RPMI7951 (cell line): ENCODE results near the gene TEX26. TPM values are rescaled to one million over a fixed set of nuclear protein-coding genes. Genes with fewer than 3 reads are reported as not detected.

Experiments
- DNase-seq: peaks from one replicate; pipeline ENCODE4 v3.0.0-alpha.2; 2012; ENCODE audit warnings: low read depth
- total RNA-seq: library from RNA; depleted of rRNA; stranded (reverse); fragments of >200 nt; shearing (Covaris generic); gene quantifications from 2 replicates; pipeline ENCODE4 v1.2.3, GENCODE V29; 2014

Gene TEX26
- total RNA-seq, 1 experiment from 2014 or later, result not detected

DNA sequence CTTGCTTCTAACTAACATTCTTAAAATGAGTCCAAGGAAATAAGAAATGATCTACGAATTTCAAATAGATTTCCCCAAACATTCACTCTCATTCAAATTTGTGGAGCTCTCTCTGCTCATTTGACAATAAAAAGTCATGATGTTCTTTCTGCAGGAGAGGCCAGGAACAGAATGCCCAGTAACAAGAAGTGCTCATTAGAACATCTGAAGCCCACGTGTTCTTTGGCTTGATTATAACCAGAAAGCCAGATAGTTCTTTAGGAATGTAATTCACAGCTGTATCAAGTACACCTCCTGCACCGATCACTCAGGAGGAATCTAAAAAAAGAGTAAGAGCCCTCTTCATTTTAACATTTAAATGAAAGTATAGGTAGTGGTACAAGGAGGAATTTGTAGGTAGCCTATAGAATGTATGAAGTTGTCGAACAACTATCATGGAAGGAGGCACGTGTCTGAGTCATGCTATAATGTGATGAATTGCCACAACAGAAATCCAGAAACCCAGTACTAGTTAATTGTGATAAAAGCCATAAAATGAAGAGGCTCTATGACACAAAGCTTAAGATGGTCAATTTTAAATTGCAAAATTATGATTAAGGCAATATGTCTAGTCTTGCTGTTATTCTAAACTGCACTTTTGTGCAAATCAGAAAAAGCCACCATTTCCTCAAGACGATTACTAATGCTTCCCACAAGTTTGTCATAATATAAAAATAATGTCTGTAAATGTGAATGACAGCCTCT is 13.6 kb upstream of the TEX26 start:
- no peak for DNase-seq

DNA sequence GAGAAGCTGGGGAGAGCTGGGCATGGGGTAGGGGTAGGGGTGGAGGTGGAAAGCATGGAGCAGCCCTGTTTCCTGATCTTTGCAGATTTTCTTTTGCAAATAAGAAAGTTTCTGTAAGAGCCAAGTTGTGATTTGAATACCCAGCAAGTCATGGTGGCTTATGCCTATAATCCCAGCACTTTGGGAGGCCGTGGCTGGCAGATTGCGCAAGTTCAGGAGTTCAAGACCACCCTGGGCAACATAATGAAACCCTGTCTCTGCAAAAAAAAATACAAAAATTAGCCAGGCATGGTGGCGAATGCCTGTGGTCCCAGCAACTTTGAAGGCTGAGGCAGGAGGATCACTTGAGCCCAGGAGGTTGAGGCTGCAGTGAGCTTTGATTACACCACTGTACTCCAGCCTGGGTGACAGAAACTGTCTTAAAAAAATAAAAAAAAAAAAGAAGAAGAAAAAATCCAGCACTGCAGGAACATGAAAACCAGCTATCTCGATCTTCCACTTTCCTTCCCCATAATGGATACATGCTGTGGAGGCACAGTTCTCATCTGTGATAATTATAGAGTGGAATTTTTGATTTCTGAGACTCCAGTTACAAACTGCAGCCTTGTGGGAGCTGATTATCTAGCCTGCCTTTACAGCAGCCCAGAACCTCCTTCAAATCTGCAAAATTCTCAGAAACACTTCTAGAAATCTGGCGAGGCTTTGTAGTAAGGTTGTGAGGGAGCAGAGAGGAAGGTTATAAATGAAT is 12.1 kb upstream of the TEX26 start:
- no peak for DNase-seq

DNA sequence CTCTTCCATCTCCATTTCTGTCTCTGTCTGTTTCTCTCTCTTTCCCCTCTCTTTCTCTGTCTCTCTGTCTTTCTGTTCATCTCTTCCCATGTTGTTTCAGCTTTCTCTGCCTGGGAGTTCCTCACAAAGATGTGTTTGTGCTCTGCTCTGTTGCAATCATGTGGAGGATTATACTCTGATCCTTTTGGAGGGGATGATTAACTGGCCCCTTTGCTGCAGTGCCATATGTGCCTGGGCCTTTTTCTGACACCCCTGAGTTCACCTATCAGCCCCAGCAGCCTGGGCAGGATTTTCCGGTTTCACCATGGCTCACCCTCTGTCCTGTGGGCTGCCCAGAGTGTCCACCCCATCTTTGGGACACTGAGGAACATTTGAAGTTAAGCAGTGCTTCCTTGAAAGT is 9.0 kb upstream of the TEX26 start:
- DNase-seq, result no peak

DNA sequence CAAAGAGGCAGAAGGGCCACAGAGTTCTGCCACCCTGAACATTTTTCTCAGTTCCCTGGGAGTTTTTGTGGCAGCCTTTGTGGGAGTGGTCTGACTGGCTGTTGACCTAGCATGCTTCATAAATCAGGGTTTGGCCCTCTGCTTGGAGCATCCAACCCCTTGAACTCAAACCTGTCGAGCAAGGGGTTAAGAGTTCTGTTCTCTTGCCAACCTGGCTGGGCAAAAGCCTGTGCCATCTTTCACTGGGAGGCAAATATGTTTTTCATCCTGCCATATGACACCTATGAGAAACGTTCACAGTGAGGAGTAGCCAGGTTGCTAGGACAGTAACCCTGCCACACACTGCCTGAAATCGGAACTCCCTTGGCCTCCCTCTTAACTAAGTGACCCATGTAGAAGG is 7.7 kb upstream of the TEX26 start:
- DNase-seq, result no peak

DNA sequence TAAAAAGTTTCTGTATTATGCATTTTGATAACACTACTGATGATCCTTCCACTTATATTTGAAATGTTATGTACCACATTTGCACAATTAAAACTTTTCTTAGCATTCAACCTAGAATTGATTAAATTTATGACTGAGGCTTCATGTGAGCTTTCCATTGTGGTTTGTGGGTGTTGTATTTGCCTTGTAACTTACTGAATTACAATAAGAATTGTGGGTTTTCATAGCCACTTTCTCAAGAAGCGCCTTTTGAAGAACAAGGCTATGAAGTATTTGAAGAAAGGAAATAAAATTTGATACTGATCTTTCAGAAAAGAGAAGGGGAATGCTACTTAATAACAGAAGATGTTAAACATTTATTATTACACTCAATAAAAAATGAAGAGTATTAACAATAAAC is 7.0 kb upstream of the TEX26 start:
- DNase-seq, result no peak

DNA sequence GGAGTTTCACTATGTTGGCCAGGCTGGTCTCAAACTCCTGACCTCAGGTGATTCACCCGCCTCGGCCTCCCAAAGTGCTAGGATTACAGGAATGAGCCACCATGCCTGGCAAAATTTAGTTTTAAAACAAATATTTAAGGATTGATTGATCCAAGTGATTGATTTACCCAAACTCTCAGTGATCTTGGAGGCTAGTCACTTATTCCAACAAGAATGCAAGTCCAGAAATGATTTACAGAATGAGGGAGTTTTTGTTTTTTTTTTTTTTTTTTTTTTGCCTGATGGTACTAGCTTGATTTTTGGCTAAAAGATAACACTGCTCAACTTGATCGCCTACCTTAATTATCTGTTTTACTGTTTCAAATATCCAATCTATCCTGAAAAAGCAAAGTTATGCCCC is 5.7 kb upstream of the TEX26 start:
- DNase-seq, result no peak

DNA sequence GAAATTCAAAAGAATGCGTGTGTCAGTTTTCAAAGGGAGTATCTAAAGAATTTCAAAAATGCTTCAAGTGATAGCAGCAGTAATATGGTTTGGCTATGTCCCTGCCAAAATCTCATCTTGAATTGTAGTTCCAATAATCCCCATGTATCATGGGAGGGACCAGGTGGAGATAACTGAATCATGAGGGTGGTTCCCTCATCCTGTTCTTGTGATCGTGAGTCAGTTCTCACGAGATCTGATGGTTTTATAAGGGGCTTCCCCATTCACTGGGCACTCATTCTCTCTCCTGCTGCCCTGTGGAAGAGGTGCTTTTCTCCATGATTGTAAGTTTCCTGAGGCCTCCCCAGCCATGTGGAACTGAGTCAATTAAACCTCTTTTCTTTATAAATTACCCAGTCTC is 5.3 kb upstream of the TEX26 start:
- peak; percentile 23 for DNase-seq

DNA sequence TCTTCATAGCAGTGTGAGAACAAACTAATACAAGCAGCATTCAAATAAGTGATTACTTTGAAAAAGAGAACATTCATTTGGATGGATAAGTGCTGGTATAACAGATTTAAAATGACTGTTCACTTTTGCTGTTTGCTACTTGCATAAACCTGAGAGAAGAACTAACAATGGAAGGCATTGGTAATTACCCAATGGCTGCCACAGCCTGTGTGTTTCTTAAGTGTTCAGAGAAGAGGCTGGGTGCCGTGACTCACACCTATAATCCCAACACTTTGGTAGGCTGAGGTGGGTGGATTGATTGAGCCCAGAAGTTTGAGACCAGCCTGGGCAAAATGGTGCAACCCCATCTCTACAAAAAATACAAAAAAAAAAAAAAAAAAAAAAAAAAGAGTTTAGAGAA is 4.9 kb upstream of the TEX26 start:
- no peak for DNase-seq

DNA sequence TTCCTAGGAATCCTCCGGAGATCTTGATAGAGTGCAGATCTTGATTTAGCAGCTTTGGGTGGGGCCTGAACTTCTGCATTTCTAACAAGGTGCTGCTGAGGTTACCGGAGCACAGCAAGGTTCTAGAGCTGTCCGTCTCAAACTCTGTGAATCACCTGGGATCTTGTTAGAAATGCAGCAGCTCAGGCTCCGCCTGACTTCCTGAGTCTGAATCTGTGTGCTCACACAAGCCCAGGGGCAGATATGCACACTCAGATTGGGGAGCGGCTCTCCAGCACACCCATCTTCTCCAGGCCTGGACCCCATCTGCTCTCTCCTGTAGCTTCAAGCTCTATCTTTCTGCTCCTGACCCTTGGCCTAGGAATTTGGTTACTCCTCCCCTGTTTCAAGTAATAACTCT is 3.5 kb upstream of the TEX26 start:
- DNase-seq, result no peak

DNA sequence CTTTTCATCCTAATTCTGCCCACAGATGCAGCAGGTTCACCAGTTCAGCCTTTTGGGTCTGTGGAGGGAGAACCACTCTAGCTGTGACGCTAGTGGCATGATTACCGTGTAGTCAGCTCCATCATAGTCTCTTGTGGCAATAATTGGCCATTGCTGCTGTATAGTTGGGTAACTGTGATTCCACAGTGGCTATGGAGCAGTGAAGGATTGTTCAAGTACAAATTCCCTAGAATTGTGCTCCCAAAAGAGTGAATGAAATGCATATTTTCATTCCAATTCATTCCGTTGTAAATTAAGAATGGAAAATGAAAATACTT is 856 bp downstream of the TEX26 start:
- no peak for DNase-seq

DNA sequence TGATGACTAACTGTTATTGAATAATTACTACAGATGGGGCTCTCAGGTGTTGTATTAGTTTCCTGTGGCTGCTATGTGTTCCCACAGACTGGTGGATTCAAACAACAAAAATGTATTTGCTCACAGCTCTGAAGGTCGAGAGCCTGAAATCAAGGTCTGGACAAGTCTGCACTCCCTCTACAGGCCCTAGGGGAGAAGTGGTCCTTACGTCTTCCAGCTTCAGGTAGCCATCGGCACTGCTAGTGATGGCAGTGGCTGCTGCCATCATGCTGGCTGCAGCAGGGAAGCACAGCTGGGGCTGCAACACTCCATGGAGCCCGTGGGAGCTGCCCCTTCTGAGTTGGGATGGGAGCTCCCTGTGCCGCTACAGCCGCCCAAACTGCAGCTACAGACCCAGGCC is 1.9 kb downstream of the TEX26 start:
- peak; percentile 9 for DNase-seq

DNA sequence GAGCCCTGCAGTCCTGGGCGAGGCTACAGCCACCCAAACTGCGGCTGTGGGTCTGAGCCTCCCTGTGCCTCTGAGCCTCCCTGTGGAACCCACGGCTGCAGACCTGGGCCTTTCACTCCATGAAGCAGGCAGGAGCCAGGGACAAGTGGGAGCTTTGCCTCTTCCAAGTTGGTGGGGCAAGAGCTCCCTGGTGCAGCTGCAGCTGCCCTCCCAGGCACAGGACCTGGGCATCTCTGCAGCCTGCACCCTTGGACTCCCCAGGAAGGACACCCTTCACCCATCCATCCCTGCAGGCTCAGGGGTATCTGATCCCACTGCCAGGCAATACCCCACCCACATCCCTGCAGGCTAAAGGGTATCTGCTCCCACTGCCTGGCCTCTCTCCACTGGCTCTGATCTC is 2.3 kb downstream of the TEX26 start:
- no peak for DNase-seq

DNA sequence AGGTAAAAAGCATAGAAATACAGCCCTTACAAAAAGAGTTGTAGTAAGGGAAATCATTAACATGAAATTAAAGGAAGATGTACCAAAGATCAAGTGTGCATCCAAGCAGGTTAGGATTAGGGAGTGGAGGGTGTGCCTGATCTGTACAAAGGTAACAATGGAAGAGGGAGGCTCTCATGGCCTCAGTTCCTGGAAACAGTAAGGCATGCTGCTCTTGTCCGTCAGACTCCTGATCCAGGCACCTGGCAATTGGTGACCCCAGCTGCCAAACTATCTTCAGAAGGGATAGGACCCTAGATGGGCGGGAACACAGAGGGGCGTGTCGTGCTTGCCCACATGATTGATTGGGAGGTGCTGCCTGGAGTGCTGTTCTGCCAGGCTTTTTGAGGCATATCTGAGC is 4.5 kb downstream of the TEX26 start:
- DNase-seq, result no peak

DNA sequence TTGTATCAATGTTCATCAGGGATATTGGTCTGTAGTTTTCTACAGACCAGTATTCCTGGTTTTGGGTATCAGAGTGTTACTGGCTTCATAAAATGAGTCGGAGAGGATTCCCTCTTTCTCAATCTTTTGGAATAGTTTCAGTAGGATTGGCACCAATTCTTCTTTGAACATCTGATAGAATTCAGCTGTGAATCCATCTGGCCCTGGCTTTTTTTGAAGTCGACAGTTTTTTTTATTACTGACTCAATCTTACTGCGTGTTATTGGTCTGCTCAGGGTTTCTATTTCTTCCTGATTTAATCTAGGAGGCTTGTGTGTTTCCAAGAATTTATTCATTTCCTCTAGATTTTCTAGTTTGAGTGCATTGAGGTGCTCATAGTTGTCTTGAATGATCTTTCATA is 11.4 kb downstream of the TEX26 start:
- DNase-seq, result peak; percentile 12

DNA sequence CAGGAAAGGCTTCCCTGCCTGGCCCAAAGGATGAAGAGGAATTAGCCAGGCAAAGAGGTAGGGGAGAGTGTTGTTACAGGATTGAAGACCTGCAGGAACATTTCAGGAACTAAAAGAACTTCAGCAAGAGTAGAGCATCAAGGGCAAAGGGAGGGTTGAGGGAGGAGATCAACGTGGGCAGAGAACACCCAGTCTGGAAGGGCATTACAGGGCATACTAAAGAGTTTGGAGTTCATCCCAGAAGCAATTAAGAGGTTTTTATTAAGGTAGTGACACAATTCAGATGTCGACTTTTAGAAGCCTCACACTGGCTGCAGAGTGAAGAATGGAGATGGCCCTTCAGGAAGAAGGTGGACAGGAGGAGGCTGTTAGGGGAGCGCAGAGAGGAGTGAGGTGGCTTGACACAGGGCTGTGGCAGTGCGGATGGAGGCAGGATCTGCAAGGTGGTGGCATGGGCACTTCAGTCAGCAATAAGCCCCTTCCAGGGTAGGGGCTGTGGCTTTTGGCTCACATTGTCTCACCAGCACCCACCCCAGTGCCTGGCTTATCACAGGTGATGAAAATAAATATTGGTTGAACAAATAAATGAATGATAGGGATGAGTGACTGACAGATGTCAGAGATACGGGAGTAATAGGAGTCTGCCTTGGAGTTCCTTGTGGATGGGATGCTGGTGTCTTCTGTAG is 24.9 kb downstream of the TEX26 start:
- DNase-seq, result no peak

DNA sequence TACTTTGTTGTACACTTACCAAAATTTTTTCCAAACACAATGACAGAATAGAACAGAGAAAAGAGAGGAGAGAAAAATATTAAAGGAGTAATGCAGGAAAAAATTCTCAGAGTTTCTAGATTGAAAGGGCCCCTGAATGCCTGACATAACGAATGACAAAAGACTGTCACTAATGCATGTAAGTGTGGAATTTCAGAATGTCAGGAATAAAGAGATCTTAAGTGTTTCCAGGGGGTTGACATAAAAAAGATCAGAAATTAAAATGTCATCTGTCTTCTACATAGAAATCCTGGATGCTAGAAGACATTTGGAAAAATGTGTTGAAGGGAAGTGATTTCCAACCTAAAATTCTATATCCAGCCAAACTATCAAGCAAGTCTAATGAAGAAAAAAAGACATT is 27.2 kb downstream of the TEX26 start:
- DNase-seq, result no peak

DNA sequence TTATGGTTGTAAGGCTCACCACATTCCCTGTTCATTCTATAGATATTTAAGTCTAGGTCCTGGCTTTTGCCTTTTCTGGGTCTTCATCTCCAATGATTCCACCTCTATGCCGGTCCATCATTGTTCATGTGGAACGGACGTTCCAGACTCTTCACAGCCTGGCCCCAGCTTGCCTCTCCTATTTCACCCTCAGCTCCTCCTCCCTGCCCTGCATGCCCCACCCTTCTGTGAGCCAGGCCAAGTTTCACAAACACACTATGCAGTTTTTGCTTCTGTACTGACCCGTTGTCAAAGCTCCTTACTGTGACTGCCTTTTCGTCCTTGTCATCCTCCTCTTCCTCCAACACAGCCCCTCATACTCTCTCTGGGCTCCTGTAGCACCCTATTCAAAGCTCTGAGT is 31.3 kb downstream of the TEX26 start:
- peak; percentile 48 for DNase-seq

DNA sequence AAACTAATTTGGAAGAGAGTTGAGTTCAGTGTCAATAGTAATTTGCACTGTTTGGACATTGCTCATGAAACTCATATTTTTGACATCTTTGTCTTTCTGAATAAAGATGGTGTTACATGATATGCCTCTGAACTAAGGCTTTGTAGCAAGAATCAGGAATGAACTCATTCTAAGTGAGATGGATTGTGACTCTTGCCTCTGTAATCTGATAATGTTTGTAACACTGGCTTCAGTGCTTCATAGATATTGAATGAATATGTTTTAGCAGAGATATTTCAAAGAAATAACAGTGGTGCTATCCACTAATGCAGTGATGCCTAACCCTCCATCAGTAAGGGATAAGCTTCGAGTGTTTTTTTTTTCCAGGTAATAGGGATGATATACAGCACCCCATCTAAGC is 32.9 kb downstream of the TEX26 start:
- no peak for DNase-seq

DNA sequence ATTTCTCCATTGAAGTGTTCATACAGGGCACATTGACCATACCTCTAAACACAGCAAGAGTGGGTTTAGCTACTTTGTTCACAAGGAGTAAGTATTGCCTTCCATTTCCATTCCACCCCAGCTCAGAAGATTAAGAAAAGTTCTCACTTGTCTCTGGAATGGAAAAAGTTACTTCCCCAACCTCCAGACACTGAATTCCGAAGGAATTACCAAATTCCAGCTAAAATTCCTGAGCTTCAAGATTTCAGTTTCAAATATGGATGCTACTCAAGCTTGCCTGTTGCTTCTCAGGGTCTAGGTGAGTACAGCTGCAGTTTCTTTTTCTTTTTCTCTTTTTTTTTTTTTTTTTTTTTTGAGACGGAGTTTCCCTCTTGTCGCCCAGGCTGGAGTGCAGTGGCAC is 33.6 kb downstream of the TEX26 start:
- no peak for DNase-seq

DNA sequence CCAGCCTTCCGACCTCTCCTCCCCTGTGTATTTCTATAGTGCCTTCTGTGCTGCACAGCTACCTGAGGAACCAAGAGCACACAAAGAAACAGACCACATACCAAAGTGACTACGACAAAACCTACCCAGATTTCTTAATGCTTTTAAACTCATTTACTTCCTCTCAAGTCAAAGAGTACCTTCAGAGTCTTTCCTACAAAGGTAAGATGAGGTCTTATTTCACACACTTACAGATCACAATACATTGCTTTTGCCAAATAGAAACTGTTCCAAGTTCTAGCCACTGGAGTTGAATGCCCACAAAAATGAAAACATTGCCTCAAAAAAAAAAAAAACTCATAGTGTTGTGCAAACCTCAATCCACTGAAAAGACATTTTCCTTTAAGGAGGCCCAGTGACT is 36.4 kb downstream of the TEX26 start:
- DNase-seq, result no peak

DNA sequence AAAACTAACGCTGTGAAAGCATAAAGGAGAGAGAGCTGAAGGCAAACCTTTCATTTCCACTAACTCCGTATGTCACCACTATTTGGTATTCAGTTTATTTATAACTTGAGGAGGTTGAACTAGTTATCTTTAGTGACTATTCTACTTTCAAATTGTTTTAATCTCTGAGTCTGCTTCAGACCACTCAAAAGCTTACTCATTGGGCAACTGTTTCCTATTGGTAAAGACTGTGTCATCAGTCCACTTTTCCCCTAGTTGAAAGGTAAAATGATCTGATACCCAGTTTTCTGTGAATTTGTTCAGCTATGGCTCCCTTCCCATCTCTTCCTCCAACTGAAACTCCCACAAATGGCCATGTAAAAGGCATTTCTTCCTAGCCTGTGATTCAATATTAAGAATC is 39.1 kb downstream of the TEX26 start:
- no peak for DNase-seq

DNA sequence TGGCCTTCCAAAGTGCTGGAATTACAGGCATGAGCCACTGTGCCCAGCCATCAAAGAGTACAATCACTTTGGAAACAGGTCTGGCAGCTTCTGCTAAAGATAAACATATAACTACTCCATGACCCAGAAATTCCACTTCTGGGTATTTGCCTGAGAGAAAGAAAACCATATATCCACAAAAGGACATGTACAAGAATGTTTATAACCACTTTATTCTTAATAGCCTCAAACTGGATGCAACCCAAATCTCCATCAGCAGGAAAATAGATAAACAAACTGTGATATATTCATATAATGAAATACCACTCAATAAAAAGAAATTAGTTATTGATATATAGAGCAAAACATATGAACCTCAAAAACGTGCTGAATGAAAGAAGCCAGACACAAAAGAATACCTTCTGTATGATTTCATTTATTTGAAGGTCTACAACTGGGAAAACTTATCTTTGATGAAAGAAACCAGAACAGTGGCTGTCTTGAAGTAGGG is 40.5 kb downstream of the TEX26 start:
- DNase-seq, result no peak

DNA sequence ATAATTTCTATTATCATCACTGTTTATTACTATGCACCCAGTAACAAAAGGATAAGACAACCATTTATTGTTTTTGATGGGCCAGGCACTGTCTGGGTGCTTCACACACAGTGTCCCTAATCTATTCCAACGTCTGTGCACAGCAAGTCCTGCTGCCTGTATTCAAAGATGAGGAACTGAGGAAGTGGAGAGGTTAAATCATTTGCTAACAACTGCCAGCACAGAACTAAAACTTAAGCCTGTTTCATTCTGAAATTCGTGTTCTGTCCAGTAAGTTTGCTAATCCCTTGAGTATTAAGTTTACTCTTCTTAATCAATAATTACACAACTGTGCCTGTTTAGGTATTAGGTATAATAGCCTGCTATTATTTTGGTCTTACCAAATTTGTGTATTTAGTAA is 41.9 kb downstream of the TEX26 start:
- no peak for DNase-seq
